A673 (cell line): Measurements from ENCODE around the gene TPX2. TPM values are rescaled to one million over a fixed set of nuclear protein-coding genes. Genes with fewer than 3 reads are reported as not detected.

Experiments used
- BruUV-seq: library from RNA; stranded (reverse); fragments of 400-500 nt; replicated peaks from 2 replicates; lab custom pipeline; 2021; lab: Mats Ljungman, UMichigan
- CTCF ChIA-PET: fragments of 300-600 bp; sonication (Branson Sonifier 250); formaldehyde crosslinking; loops from one replicate; lab custom pipeline; 2022; ENCODE audit warnings: antibody characterized with exemption; lab: Charles Lee
- POLR2A ChIA-PET: fragments of 300-600 bp; sonication (Branson Sonifier 250); formaldehyde crosslinking; loops from one replicate; lab custom pipeline; 2022; ENCODE audit warnings: antibody characterized with exemption; ENCODE audit not compliant: low non-redundant PET; lab: Charles Lee
- DNase-seq: peaks from one replicate; pipeline ENCODE4 v3.0.0-alpha.2; 2015; ENCODE audit warnings: low spot score
- H3K27ac ChIP-seq: fragments of 200-600 bp; sonication (generic); 2 replicates; pipeline ENCODE4 v1.5.1; 2016; ENCODE audit warnings: mixed run types, low read depth, mild to moderate bottlenecking, mixed read lengths, antibody characterized with exemption, low read length; ENCODE audit not compliant: poor library complexity, severe bottlenecking
- H3K27me3 ChIP-seq: fragments of 200-600 bp; sonication (generic); replicated peaks from 2 replicates; pipeline ENCODE4 v1.6.1; 2017; ENCODE audit warnings: mixed run types, low read depth, mild to moderate bottlenecking, mixed read lengths, antibody characterized with exemption, low read length; ENCODE audit not compliant: insufficient read depth, poor library complexity
- H3K36me3 ChIP-seq: fragments of 200-600 bp; sonication (generic); 2 replicates; pipeline ENCODE4 v1.6.1; 2016; ENCODE audit warnings: mixed run types, mild to moderate bottlenecking, mixed read lengths, antibody characterized with exemption, low read length; ENCODE audit not compliant: insufficient read depth, poor library complexity, severe bottlenecking
- H3K4me1 ChIP-seq: fragments of 200-600 bp; sonication (generic); 2 replicates; pipeline ENCODE4 v1.6.1; 2017; ENCODE audit warnings: mixed run types, mild to moderate bottlenecking, mixed read lengths, antibody characterized with exemption, low read length; ENCODE audit not compliant: insufficient read depth, poor library complexity, severe bottlenecking
- H3K4me3 ChIP-seq: fragments of 200-600 bp; sonication (generic); 2 replicates; pipeline ENCODE4 v1.5.1; 2016; ENCODE audit warnings: low read depth, mixed run types, mild to moderate bottlenecking, mixed read lengths, low read length; ENCODE audit not compliant: poor library complexity, severe bottlenecking
- H3K9me3 ChIP-seq: fragments of 200-600 bp; sonication (generic); 2 replicates; pipeline ENCODE4 v1.6.1; 2016; ENCODE audit warnings: mixed run types, low read depth, mild to moderate bottlenecking, mixed read lengths, antibody characterized with exemption, low read length; ENCODE audit not compliant: poor library complexity, severe bottlenecking
- CTCF ChIP-seq: fragments of 300-800, 200-600 bp; sonication (generic); conservative IDR thresholded peaks from 2 replicates; pipeline ENCODE4 v1.5.1; 2017; ENCODE audit warnings: low read depth, mild to moderate bottlenecking, antibody characterized with exemption, low read length, moderate library complexity, mixed read lengths
- EZH2 ChIP-seq: fragments of 200-600 bp; sonication (generic); IDR thresholded peaks from 2 replicates; pipeline ENCODE4 v1.6.1; 2017; ENCODE audit warnings: borderline replicate concordance, low read depth, mild to moderate bottlenecking, mixed read lengths, antibody characterized with exemption, low read length; ENCODE audit not compliant: poor library complexity, severe bottlenecking
- intact Hi-C: fragments of 100-400 bp; cut with micrococcal nuclease; formaldehyde crosslinking; loops from one replicate; pipeline ENCODE4 v1.10.0; 2022; ENCODE audit not compliant: unreplicated experiment
- total RNA-seq: library from RNA; stranded (reverse); gene quantifications from 2 replicates; pipeline ENCODE4 v1.2.3, GENCODE V29; 2021

TPX2 gene
- total RNA-seq, 1 experiment from 2014 or later: 187 TPM

GRCh38 chr20:31843288-31843687 is 104.2 kb downstream of the TPX2 start:
- Histone ChIP-seq H3K4me3 (no peak overlapping the region), H3K4me1 (no peaks in the 10 kb centered on the region), H3K27me3 (peaks cover 4% of the 10 kb centered on the region), H3K36me3 (no peaks in the 10 kb centered on the region), H3K9me3 (no peaks in the 10 kb centered on the region), H3K27ac (no peak overlapping the region)
- no peak for TF ChIP-seq CTCF
- no peak for TF ChIP-seq EZH2
- POLR2A ChIA-PET: no interaction called here
- no peak for DNase-seq
- no TSS peak for BruUV-seq
- CTCF ChIA-PET: interaction anchor here (0.5 kb wide), 1 partner anchor 9 kb away, joined by 3 read pairs; no protein-coding TSS in a partner anchor
- intact Hi-C loops: no loop called here

GRCh38 chr20:31843881-31844280 is 104.8 kb downstream of the TPX2 start:
- Histone ChIP-seq H3K9me3 (no peaks in the 10 kb centered on the region), H3K4me3 (no peak overlapping the region), H3K4me1 (no peaks in the 10 kb centered on the region), H3K36me3 (no peaks in the 10 kb centered on the region), H3K27ac (no peak overlapping the region), H3K27me3 (peaks cover 5% of the 10 kb centered on the region)
- POLR2A ChIA-PET: no interaction called here
- TF ChIP-seq CTCF (no peak), EZH2 (no peak)
- CTCF ChIA-PET: no interaction called here
- no TSS peak for BruUV-seq
- DNase-seq: no peak
- intact Hi-C loops: no loop called here

GRCh38 chr20:31844737-31845299 is 105.7 kb downstream of the TPX2 start:
- no peaks in the 10 kb centered on the region for H3K36me3 ChIP-seq
- no peak for DNase-seq
- H3K4me3 ChIP-seq: no peak overlapping the region
- BruUV-seq: no TSS peak
- intact Hi-C loops: no loop called here
- H3K27me3 ChIP-seq: peaks cover 14% of the 10 kb centered on the region
- no peak overlapping the region for H3K27ac ChIP-seq
- POLR2A ChIA-PET: no interaction called here
- TF ChIP-seq EZH2: no peak
- TF ChIP-seq CTCF: no peak
- H3K4me1 ChIP-seq: no peaks in the 10 kb centered on the region
- CTCF ChIA-PET: no interaction called here
- no peaks in the 10 kb centered on the region for H3K9me3 ChIP-seq
